NCI-H2227 (cell line): ENCODE results near the gene TKT.

Experiments
- DNase-seq: peaks from one replicate; lab custom pipeline; 2025; ENCODE audit not compliant: unreplicated experiment; lab: John Stamatoyannopoulos, UW

TKT gene

GRCh38 chr3:53240989-53241972 is 14.5 kb downstream of the TKT start:
- DNase-seq = no peak

GRCh38 chr3:53239800-53240199 is 16.0 kb downstream of the TKT start:
- no peak for DNase-seq

GRCh38 chr3:53238886-53239285 is 16.9 kb downstream of the TKT start:
- DNase-seq = no peak

GRCh38 chr3:53238051-53238850 is 17.6 kb downstream of the TKT start:
- DNase-seq = peak; percentile 18

GRCh38 chr3:53236112-53236841 is 19.5 kb downstream of the TKT start:
- peak; percentile 7 for DNase-seq

- no peak for DNase-seq
Observed at GRCh38 chr3:53235545-53235944, 20.3 kb downstream of the TKT start.

GRCh38 chr3:53234841-53235232 is 21.0 kb downstream of the TKT start:
- no peak for DNase-seq

- no peak for DNase-seq
Observed at GRCh38 chr3:53234130-53234840, 21.5 kb downstream of the TKT start.

GRCh38 chr3:53232641-53233377 is 23.0 kb downstream of the TKT start:
- DNase-seq = no peak

- no peak for DNase-seq
Observed at GRCh38 chr3:53231532-53232511, 24.0 kb downstream of the TKT start.

- DNase-seq = no peak
Observed at GRCh38 chr3:53230789-53231188, 25.0 kb downstream of the TKT start.

GRCh38 chr3:53230041-53230621 is 25.7 kb downstream of the TKT start:
- no peak for DNase-seq

GRCh38 chr3:53229606-53230005 is 26.2 kb downstream of the TKT start:
- no peak for DNase-seq

GRCh38 chr3:53229171-53229570 is 26.7 kb downstream of the TKT start:
- no peak for DNase-seq

- no peak for DNase-seq
Observed at GRCh38 chr3:53227993-53228885, 27.6 kb downstream of the TKT start.

- no peak for DNase-seq
Observed at GRCh38 chr3:53226841-53227407, 28.9 kb downstream of the TKT start.
